MM.1S (cell line): ENCODE results near the gene PTCH2.

Source experiments
- DNase-seq: peaks from one replicate; pipeline ENCODE4 v3.0.0-alpha.2; 2015
- H2AFZ ChIP-seq: fragments of 300-600 bp; sonication (generic); 2 replicates; pipeline ENCODE4 v1.6.0; 2016; ENCODE audit warnings: antibody characterized with exemption, low read length
- H3F3A ChIP-seq: fragments of 300-600 bp; sonication (generic); 2 replicates; pipeline ENCODE4 v1.6.1; 2016; ENCODE audit warnings: mild to moderate bottlenecking, antibody characterized with exemption, low read length, moderate library complexity, mixed read lengths; ENCODE audit not compliant: insufficient read depth
- H3K27ac ChIP-seq: fragments of 300-600 bp; sonication (generic); 2 replicates; pipeline ENCODE4 v1.5.1; 2016; ENCODE audit warnings: mild to moderate bottlenecking, low read length
- H3K27me3 ChIP-seq: fragments of 300-600 bp; sonication (generic); replicated peaks from 2 replicates; pipeline ENCODE4 v1.6.0; 2016; ENCODE audit warnings: low read length; ENCODE audit not compliant: insufficient read depth
- H3K36me3 ChIP-seq: fragments of 300-600 bp; sonication (generic); replicated peaks from 2 replicates; pipeline ENCODE4 v1.6.1; 2016; ENCODE audit warnings: mild to moderate bottlenecking, low read length, mixed read lengths; ENCODE audit not compliant: insufficient read depth
- H3K4me1 ChIP-seq: fragments of 300-600 bp; sonication (generic); 2 replicates; pipeline ENCODE4 v1.6.1; 2016; ENCODE audit warnings: low read length, mixed read lengths
- H3K4me2 ChIP-seq: fragments of 300-600 bp; sonication (generic); 2 replicates; pipeline ENCODE4 v1.6.0; 2016; ENCODE audit warnings: low read depth, low read length
- H3K4me3 ChIP-seq: fragments of 300-600 bp; sonication (generic); 2 replicates; pipeline ENCODE4 v1.5.1; 2016; ENCODE audit warnings: low read length, mixed read lengths
- H3K79me2 ChIP-seq: fragments of 300-600 bp; sonication (generic); 2 replicates; pipeline ENCODE4 v1.6.1; 2016; ENCODE audit warnings: mixed run types, low read length, mixed read lengths
- H3K9ac ChIP-seq: fragments of 300-600 bp; sonication (generic); 2 replicates; pipeline ENCODE4 v1.6.1; 2016; ENCODE audit warnings: low read length, mixed read lengths
- H3K9me2 ChIP-seq: fragments of 300-600 bp; sonication (generic); replicated peaks from 2 replicates; pipeline ENCODE4 v1.6.1; 2016; ENCODE audit warnings: mild to moderate bottlenecking, low read length, mixed read lengths; ENCODE audit not compliant: insufficient read depth
- H3K9me3 ChIP-seq: fragments of 300-600 bp; sonication (generic); replicated peaks from 2 replicates; pipeline ENCODE4 v1.6.1; 2016; ENCODE audit warnings: mild to moderate bottlenecking, low read length, mixed read lengths; ENCODE audit not compliant: insufficient read depth
- H4K20me1 ChIP-seq: fragments of 300-600 bp; sonication (generic); 2 replicates; pipeline ENCODE4 v1.6.1; 2016; ENCODE audit warnings: mild to moderate bottlenecking, low read length, moderate library complexity, mixed read lengths; ENCODE audit not compliant: insufficient read depth
- CTCF ChIP-seq: fragments of 300-600 bp; sonication (generic); IDR thresholded peaks from 2 replicates; pipeline ENCODE4 v1.5.1; 2016; ENCODE audit warnings: antibody characterized with exemption, low read length, mixed read lengths
- EZH2 ChIP-seq: fragments of 300-600 bp; sonication (generic); optimal IDR thresholded peaks from 2 replicates; pipeline ENCODE3; 2017; ENCODE audit warnings: low read depth, mild to moderate bottlenecking, antibody characterized with exemption, low read length, mixed read lengths
- EZH2phosphoT487 ChIP-seq: fragments of 300-600 bp; sonication (generic); IDR thresholded peaks from 2 replicates; pipeline ENCODE4 v1.6.1; 2018; ENCODE audit warnings: antibody characterized with exemption, low read length

Gene PTCH2

GRCh38 chr1:44785501-44786137 is 57.4 kb downstream of the PTCH2 start:
- H3K4me2 ChIP-seq: peak overlapping the region; percentile 71
- no peak for DNase-seq
- H3K27ac ChIP-seq: no peak overlapping the region
- H3K36me3 ChIP-seq: no peaks in the 10 kb centered on the region
- peak overlapping the region; percentile 47 for H3K4me3 ChIP-seq
- no peaks in the 10 kb centered on the region for H3K79me2 ChIP-seq
- H4K20me1 ChIP-seq: no peaks in the 10 kb centered on the region
- H3K9me3 ChIP-seq: no peaks in the 10 kb centered on the region
- no peak for TF ChIP-seq CTCF
- TF ChIP-seq EZH2phosphoT487: no peak
- no peak for TF ChIP-seq EZH2
- H3K27me3 ChIP-seq: no peaks in the 10 kb centered on the region
- H3K9me2 ChIP-seq: no peaks in the 10 kb centered on the region
- H3K9ac ChIP-seq: no peak overlapping the region
- peaks cover 19% of the 10 kb centered on the region for H3F3A ChIP-seq
- peak overlapping the region; percentile 64 for H2AFZ ChIP-seq
- H3K4me1 ChIP-seq: peaks cover 8% of the 10 kb centered on the region; the same call in 1 of the 2 replicates

GRCh38 chr1:44785029-44785380 is 58.0 kb downstream of the PTCH2 start:
- H4K20me1 ChIP-seq: no peaks in the 10 kb centered on the region
- H3K9me3 ChIP-seq: no peaks in the 10 kb centered on the region
- peaks cover 23% of the 10 kb centered on the region for H3F3A ChIP-seq
- TF ChIP-seq EZH2phosphoT487 (no peak), EZH2 (no peak), CTCF (no peak)
- no peaks in the 10 kb centered on the region for H3K36me3 ChIP-seq
- H3K9me2 ChIP-seq: no peaks in the 10 kb centered on the region
- no peak overlapping the region for H3K9ac ChIP-seq
- H3K27ac ChIP-seq: no peak overlapping the region
- peaks cover 8% of the 10 kb centered on the region; the same call in 1 of the 2 replicates for H3K4me1 ChIP-seq
- H3K4me3 ChIP-seq: no peak overlapping the region
- no peaks in the 10 kb centered on the region for H3K79me2 ChIP-seq
- DNase-seq: no peak
- no peak overlapping the region for H3K4me2 ChIP-seq
- H2AFZ ChIP-seq: no peak overlapping the region
- no peaks in the 10 kb centered on the region for H3K27me3 ChIP-seq

- TF ChIP-seq EZH2 (no peak), CTCF (no peak), EZH2phosphoT487 (no peak)
- Histone ChIP-seq H3K4me1 (peaks cover 8% of the 10 kb centered on the region; the same call in 1 of the 2 replicates), H3K9me3 (no peaks in the 10 kb centered on the region), H3K27me3 (no peaks in the 10 kb centered on the region), H3K79me2 (no peaks in the 10 kb centered on the region), H3K9me2 (no peaks in the 10 kb centered on the region), H3K27ac (no peak overlapping the region), H3K9ac (no peak overlapping the region), H3K4me3 (no peak overlapping the region), H4K20me1 (no peaks in the 10 kb centered on the region), H3K36me3 (no peaks in the 10 kb centered on the region), H3F3A (peaks cover 24% of the 10 kb centered on the region), H2AFZ (no peak overlapping the region), H3K4me2 (no peak overlapping the region)
- DNase-seq: no peak
Observed at GRCh38 chr1:44784094-44785028, 58.7 kb downstream of the PTCH2 start.
